ENCODE data around the gene FBN1. TPM values are rescaled to one million over a fixed set of nuclear protein-coding genes. Genes with fewer than 3 reads are reported as not detected.

Gene FBN1
- total RNA-seq, 1 donor from 2014 or later = 22.1 TPM

- no peak for DNase-seq (ENCODE audit: low read depth, low spot score)
- Mint-ChIP-seq H3K27me3 (ENCODE audit: low read depth) (no peaks in the 10 kb centered on the region), H3K4me1 (peaks cover 10% of the 10 kb centered on the region), H3K9me3 (no peaks in the 10 kb centered on the region), H3K4me3 (no peak overlapping the region), H3K36me3 (ENCODE audit: low read depth) (peaks cover 6% of the 10 kb centered on the region), H3K27ac (ENCODE audit: unreplicated experiment) (peak overlapping the region; percentile 31)
- no peak for TF ChIP-seq CTCF (conservative IDR thresholded peaks at IDR 0.05)
Observed at GRCh38 chr15:48602358-48603122, 43.0 kb downstream of the FBN1 start.

DNA sequence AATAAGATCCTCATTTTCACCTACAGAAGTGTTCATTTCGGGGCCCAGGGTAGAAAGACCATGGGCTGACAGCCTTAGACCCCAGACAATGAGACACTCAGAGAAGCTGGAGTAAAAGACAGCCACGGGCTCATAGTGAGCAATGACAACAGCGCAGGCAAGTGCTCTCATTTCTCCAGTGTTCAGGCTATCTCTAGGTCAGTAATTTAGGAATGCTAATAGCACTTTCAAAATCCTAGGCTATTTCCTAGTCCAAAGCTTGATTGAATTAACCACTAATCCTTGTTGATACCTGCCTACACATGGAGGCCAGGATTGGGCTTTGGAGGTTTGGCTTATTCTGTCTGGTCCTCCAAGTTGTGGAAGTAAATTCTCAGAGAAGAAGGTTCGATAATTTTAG, 44.4 kb downstream of the FBN1 start:
- no peak for TF ChIP-seq CTCF (conservative IDR thresholded peaks at IDR 0.05)
- no peak overlapping the region for H3K4me3 Mint-ChIP-seq
- H3K36me3 Mint-ChIP-seq (ENCODE audit: low read depth) = no peaks in the 10 kb centered on the region
- peaks cover 10% of the 10 kb centered on the region for H3K4me1 Mint-ChIP-seq
- H3K27me3 Mint-ChIP-seq (ENCODE audit: low read depth) = no peaks in the 10 kb centered on the region
- H3K27ac Mint-ChIP-seq (ENCODE audit: unreplicated experiment) = no peak overlapping the region
- H3K9me3 Mint-ChIP-seq = no peaks in the 10 kb centered on the region
- no peak for DNase-seq (ENCODE audit: low read depth, low spot score)

DNA sequence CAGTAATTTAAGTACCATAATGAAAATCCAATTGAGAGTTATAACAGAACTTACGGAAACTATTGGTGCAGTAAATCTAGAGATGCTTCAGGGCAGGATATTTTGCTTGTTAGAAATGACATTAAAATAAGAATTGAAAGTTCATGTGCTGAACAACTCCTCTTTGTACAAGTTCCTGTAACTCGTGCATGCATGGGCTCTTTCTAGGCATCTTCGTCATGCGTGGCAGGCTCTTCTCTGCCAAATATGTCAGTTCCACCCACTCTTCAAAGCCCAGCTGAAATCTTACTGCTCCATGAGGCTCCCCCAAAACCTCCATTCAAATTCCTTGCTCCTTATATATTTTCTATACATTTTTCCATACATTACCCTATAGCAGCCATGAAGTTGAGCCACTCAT, 48.7 kb downstream of the FBN1 start:
- no peak for DNase-seq (ENCODE audit: low read depth, low spot score)
- H3K27ac Mint-ChIP-seq (ENCODE audit: unreplicated experiment) = no peak overlapping the region
- H3K36me3 Mint-ChIP-seq (ENCODE audit: low read depth) = peaks cover 3% of the 10 kb centered on the region
- H3K9me3 Mint-ChIP-seq = peaks cover 2% of the 10 kb centered on the region
- no peak overlapping the region for H3K4me3 Mint-ChIP-seq
- peaks cover 6% of the 10 kb centered on the region for H3K4me1 Mint-ChIP-seq
- no peak for TF ChIP-seq CTCF (conservative IDR thresholded peaks at IDR 0.05)
- no peaks in the 10 kb centered on the region for H3K27me3 Mint-ChIP-seq (ENCODE audit: low read depth)

DNA sequence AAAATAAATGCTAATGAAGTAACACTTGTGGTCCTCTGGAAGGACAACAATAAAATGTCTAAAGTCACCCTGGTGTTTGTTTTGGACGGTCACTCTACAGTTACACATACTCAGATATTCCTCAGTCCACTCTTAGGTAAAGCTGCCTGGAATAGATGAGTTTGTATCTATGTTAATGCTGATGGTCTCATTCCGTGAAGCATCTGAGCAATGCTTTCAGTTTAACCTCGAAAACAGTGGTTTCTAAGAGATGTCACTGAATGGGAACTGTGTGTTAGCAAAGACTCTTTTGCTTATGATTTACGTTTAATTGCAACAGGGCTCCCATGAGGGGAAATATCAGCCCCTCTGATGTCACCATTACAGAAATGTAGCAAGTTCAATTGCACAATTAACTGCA, 49.1 kb downstream of the FBN1 start:
- peaks cover 2% of the 10 kb centered on the region for H3K9me3 Mint-ChIP-seq

GRCh38 chr15:48595981-48596380, 49.5 kb downstream of the FBN1 start:
- DNase-seq (ENCODE audit: low read depth, low spot score) = no peak
- H3K9me3 Mint-ChIP-seq = peaks cover 2% of the 10 kb centered on the region
- H3K4me1 Mint-ChIP-seq = peaks cover 7% of the 10 kb centered on the region
- H3K27me3 Mint-ChIP-seq (ENCODE audit: low read depth) = no peaks in the 10 kb centered on the region
- H3K27ac Mint-ChIP-seq (ENCODE audit: unreplicated experiment) = no peak overlapping the region
- peaks cover 3% of the 10 kb centered on the region for H3K36me3 Mint-ChIP-seq (ENCODE audit: low read depth)
- TF ChIP-seq CTCF (conservative IDR thresholded peaks at IDR 0.05) = no peak
- H3K4me3 Mint-ChIP-seq = no peak overlapping the region

More for the DNA sequence above, 49.1 kb downstream of the FBN1 start:
- Mint-ChIP-seq H3K4me1 (peaks cover 7% of the 10 kb centered on the region), H3K4me3 (no peak overlapping the region), H3K27me3 (ENCODE audit: low read depth) (no peaks in the 10 kb centered on the region), H3K36me3 (ENCODE audit: low read depth) (peaks cover 3% of the 10 kb centered on the region), H3K27ac (ENCODE audit: unreplicated experiment) (no peak overlapping the region)
- DNase-seq (ENCODE audit: low read depth, low spot score) = no peak
- TF ChIP-seq CTCF (conservative IDR thresholded peaks at IDR 0.05) = no peak
